ENCODE data around the gene AMACR.
"Not testable (repeated sequence)": the region's sequence is repeated elsewhere in the genome, so short reads cannot be mapped to it uniquely, and the experiment has no call there.

Gene AMACR

GRCh38 chr5:34037726-34038125 lies 29.9 kb upstream of the AMACR start:
- no peak for DNase-seq (ENCODE audit: low read depth)

GRCh38 chr5:34035756-34036155 lies 27.9 kb upstream of the AMACR start:
- DNase-seq (ENCODE audit: low read depth): no peak

- DNase-seq (ENCODE audit: low read depth): no peak
Measured at GRCh38 chr5:34034534-34035327, 26.9 kb upstream of the AMACR start.

- no peak for DNase-seq (ENCODE audit: low read depth)
Measured at GRCh38 chr5:34031966-34032365, 24.1 kb upstream of the AMACR start.

- DNase-seq (ENCODE audit: low read depth): no peak
Measured at GRCh38 chr5:34031117-34031516, 23.3 kb upstream of the AMACR start.

- DNase-seq (ENCODE audit: low read depth): not testable (repeated sequence)
Measured at GRCh38 chr5:34030585-34030984, 22.7 kb upstream of the AMACR start.

DNA sequence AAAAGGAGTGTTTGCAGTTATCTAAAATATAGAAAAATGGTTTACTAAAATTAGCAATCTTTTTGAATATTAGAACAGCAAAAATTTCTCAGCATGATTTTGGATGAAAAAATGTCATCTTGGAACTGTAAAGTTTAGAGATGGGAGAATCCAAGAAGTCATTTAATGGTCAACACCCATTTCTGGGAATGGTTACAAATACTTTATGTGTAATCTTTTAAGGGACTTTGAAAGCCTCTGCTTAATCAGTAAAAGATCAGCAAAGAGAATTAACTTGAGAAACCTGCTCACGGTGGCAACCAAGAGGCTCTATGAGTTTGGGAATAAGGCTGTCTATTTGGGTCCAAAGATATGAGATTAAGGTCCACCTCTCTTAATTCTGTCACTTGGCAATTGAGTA lies 22.2 kb upstream of the AMACR start:
- no peak for DNase-seq (ENCODE audit: low read depth)

DNA sequence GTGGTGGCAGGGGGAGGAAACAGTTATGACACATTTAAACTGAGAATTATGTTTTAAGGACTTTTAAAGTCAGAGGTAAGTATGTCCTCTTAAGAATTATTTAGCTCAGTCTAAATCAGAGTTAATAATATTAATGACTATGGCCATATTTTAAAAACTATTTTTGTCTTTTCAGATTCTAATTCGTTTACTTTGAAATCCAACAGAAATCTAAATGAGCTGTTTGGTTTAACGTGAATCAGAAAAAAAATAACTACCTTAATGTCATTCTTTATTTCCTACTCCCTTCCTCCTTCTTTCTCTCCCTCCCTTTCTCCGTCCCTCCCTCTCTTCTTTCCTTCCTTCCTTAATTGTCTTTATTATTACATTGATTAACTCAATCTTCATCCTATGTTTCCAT lies 20.5 kb upstream of the AMACR start:
- no peak for DNase-seq (ENCODE audit: low read depth)

DNA sequence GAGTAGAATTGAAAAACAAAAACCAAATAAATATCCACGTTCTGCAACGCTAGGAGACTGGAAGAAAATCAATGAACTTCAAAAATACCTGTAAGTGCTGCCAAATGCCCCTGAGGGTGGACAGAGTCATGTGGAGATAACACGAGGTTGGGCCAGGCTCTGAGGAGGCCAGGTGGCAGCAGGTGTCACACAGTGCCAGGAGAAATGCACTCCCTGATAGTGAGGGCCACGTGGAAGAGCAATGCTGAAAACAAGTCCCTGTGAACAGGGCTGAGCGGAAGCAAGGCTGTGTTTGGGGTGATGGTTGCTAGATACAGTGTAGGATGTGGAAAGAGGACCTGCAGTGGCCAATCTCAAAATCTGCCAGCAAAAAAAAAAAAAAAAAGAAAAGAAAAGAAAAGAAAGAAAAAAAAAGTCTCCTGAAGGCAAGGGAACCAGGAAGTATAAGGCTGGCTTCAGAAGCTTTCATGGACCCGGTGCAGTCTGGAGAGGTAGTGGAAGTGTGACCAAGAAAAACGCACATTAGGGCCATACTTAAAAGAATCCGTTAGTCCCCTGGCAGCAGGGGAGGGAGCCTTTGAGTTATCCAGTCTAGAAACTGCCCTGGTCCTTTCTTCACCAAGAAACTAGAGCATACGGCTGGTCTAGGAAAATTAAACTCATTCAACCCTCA lies 18.4 kb upstream of the AMACR start:
- no peak for DNase-seq (ENCODE audit: low read depth)

DNA sequence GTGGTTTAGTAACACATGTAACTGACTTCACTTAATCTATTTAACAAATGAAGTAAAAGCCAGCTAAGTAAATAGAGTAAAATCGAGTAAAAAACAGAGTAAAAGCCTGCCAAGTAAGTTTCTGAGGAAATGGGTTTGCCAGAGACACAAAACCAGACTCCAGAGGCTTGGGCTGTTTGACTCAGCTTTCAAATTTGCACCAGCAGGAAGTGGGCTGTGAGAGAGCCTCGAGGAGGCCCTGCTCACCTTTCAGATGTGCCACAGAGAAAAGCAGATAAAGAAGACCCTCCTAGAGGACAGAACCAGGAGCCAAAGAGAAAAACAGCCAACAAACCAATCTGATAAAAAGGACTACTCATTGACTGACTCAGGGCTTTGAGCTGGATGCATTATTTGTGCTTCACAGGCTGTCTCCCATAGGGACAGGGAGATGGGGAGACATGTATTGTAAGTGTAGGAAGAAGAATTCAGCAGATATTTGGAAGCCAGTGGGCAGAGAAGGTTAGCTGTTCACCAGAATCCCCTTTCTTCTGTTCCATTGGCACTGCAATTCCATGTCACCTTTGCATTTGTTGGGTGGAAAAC lies 14.4 kb upstream of the AMACR start:
- DNase-seq (ENCODE audit: low read depth): no peak

GRCh38 chr5:34021334-34021733 lies 13.5 kb upstream of the AMACR start:
- no peak for DNase-seq (ENCODE audit: low read depth)

DNA sequence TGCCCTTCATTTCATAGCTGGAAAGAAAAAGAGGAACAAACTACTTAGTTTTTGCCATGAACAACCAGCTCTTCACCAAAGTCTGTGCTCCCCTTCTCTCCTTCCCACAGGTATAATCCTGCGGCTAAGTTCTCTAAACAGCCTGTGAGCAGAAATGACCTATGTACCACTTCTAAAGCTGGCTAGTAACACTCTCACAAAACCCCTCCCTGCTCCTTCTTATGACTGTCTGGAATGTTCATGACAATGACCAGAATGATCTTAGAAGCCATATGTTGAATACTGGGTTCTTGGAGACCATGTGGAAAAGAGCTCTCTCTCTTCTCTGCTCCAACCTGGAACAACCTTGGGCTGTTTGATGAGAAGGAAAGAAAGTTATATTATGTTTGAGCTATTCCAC lies 12.9 kb upstream of the AMACR start:
- DNase-seq (ENCODE audit: low read depth): no peak

GRCh38 chr5:34017254-34017653 lies 9.4 kb upstream of the AMACR start:
- no peak for DNase-seq (ENCODE audit: low read depth)

GRCh38 chr5:34016750-34017149 lies 8.9 kb upstream of the AMACR start:
- no peak for DNase-seq (ENCODE audit: low read depth)

DNA sequence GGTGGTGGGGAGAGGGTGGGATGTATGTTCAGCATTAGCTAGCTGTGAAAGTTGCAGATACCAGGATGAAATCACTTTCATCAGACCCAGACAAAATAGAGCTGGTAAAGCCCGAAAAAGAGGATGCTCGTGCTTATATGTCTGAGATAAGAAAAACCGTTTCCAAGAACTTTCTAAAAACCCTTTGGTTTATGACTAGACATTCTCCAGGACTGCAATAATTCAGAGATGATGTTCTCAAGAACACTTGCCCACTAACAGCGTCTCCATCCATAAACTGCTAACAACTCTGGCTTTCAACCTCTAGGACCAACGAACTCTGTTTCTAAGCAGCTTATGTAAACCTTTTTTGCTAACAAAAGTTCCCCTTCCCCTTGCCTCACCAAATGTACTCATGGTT lies 8.4 kb upstream of the AMACR start:
- no peak for DNase-seq (ENCODE audit: low read depth)

GRCh38 chr5:34015120-34015822 lies 7.4 kb upstream of the AMACR start:
- DNase-seq (ENCODE audit: low read depth): no peak

GRCh38 chr5:34014626-34015025 lies 6.8 kb upstream of the AMACR start:
- DNase-seq (ENCODE audit: low read depth): no peak

DNA sequence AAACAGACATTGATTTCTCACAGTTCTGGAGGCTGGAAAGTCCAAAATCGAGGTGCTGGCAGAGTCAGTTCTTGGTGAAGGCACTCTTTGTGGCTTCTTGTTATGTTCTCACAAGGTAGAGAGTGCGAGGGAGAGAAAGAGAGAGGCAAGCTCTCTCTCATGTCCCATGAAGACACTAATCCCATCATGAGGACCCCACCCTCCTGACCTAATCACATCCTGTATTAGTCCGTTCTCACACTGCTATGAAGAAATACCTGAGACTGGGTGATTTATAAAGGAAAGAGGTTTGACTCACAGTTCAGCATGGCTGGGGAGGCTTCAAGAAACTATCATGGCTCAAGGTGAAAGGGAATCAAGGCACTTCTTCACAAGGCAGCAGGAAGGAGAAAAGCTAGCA lies 5.7 kb upstream of the AMACR start:
- no peak for DNase-seq (ENCODE audit: low read depth)

DNA sequence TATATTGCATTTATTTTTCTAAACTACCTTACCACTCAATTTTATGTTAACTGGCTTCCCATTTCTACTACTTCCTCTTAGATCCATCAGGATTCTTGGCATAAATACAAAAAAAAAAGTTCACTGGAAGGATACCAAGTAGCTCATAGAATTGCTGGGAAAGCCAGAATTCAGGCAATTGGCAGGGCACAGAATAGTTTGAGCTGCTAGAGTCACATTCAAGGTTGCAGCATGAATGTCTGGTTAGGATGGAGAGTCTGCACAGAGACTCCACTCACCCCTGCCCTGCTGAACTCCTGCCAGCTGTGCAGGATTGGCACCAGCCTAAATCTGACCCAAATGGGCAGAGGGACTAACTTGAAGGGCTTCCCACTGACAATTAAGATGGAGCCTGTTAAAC lies 4.9 kb upstream of the AMACR start:
- no peak for DNase-seq (ENCODE audit: low read depth)

DNA sequence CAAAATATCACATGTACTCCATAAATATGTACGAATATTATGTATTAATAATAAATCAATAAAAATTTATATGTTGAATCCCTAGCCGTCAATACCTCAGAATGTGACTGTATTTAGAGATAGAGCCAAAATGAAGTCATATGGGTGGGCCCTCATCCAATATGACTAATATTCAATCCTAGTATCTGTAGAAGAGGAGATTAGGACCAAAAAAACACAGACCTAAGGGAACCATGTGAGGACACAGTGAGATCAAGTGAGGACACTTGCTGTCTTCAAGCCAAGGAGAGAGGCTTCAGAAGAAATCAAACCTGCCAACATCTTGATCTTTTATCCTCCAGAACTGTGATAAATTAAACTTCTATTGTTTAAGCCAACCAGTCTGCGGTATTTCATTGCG lies 3.7 kb upstream of the AMACR start:
- no peak for DNase-seq (ENCODE audit: low read depth)

DNA sequence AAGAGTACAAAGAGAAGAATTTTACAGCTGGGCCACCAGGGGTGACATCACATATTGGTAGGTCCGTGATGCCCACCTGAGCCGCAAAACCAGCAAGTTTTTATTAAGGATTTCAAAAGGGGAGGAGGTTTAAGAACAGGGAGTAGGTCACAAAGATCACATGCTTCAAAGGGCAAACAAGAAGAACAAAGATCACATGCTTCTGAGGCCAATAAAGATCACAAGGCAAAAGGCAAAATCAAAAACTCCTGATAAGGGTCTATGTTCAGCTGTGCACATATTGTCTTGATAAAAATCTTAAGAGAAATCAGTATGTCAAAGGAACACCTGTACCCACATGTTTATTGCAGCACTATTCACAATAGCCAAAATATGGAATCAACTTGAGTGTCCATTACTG lies 2.3 kb upstream of the AMACR start:
- DNase-seq (ENCODE audit: low read depth): not testable (repeated sequence)

DNA sequence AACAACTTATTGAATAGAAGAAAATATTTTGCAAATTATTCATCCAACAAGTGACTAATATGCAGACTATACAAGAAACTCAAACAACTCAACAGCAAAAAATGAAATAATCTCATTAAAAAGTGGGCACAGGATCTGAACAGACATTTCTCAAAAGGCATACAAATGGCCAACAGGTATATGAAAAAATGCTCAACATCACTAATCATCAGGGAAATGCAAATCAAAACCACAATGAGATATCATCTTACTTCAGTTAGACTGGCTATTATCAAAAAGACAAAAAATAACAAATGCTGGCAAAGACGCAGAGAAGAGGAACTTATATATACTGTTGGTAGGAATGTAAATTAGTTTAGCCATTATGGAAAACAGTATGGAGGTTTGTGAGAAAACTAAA lies 1.8 kb upstream of the AMACR start:
- no peak for DNase-seq (ENCODE audit: low read depth)

DNA sequence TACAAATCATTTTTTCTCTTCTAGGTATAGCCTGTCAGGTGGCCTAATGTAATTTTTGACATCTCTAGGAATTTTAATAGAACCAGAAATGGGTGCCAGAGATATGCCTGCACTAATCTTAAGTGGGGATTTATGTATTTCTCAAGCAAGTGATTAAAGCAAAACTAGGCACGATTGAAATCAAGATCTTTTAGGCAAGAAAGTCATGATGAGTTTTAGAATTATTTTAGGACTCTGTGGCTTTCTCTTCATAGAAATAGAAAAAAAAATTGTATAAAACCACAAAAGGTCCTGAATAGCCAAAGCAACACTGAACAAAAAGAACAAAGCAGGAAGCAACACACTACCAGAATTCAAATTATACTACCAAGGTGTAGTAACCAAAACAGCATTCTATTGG lies 952 bp upstream of the AMACR start:
- DNase-seq (ENCODE audit: low read depth): no peak
